Skeletal muscle tissue (tissue), 4 donors: Measurements from ENCODE around the gene ZNF12. TPM values are rescaled to one million over a fixed set of nuclear protein-coding genes. Genes with fewer than 3 reads are reported as not detected.
"Not testable (repeated sequence)": the region's sequence is repeated elsewhere in the genome, so short reads cannot be mapped to it uniquely, and the experiment has no call there.

ENCODE experiments used
- H3K27ac ChIP-seq: one replicate; pipeline ENCODE4 v1.7.0; 2013; ENCODE audit warnings: mild to moderate bottlenecking, low read depth, low read length, inconsistent platforms
- H3K27me3 ChIP-seq, 3 donors: one replicate each; pipeline ENCODE4 v1.7.0; 2013; ENCODE audit warnings: low read length in 3 of 3; ENCODE audit not compliant: control insufficient read depth in 3 of 3, insufficient read depth in 3 of 3
- H3K36me3 ChIP-seq, 3 donors: one replicate each; pipeline ENCODE4 v1.7.0; 2013; ENCODE audit warnings: low read length in 3 of 3; ENCODE audit not compliant: control insufficient read depth in 3 of 3, insufficient read depth in 3 of 3
- H3K4me1 ChIP-seq, 3 donors: one replicate each; pipeline ENCODE4 v1.7.0; 2013; ENCODE audit warnings: low read length in 3 of 3, mild to moderate bottlenecking in 3 of 3; ENCODE audit not compliant: control insufficient read depth in 3 of 3, insufficient read depth in 3 of 3
- H3K4me3 ChIP-seq, 3 donors: one replicate each; pipeline ENCODE4 v1.7.0; 2013; ENCODE audit warnings: low read length in 3 of 3
- H3K9ac ChIP-seq, 3 donors: one replicate each; pipeline ENCODE4 v1.7.0; 2013; ENCODE audit warnings: low read length in 3 of 3, mild to moderate bottlenecking in 3 of 3, moderate library complexity in 2 of 3, low read depth in 1 of 3
- H3K9me3 ChIP-seq, 3 donors: one replicate each; pipeline ENCODE4 v1.7.0; 2013; ENCODE audit warnings: low read length in 3 of 3; ENCODE audit not compliant: control insufficient read depth in 3 of 3
- total RNA-seq: library from RNA; depleted of rRNA; stranded (reverse); fragments of >200 nt; gene quantifications from one replicate; pipeline ENCODE4 v1.2.3, GENCODE V29; 2014
- donor health status: Osteomylitis.

ZNF12 gene
- total RNA-seq, 1 donor from 2014 or later, result 17.7 TPM

DNA sequence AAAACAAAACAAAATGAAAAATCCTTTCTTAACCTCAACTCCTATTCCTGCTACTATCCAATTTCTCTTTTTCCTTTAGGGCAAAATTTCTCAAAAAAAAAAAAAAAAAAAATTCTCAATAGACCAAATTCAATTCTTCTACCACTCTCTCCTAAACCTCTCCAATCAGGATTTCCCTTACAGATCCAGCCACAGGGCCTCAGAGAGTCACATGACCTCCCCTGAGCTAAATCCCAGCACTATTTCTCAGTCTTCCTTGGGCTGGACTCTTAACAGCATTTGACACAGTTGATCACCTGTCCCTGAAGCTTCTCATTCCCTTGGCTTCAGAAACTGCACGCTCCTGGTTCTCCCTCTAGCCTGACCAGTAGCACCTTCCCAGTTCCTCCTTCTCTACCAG lies 4.9 kb downstream of the ZNF12 start:
- no peak overlapping the region for H3K9ac ChIP-seq
- H3K4me1 ChIP-seq, result peaks cover 19 to 27% (median 19%) of the 10 kb centered on the region in 3 donors
- H3K27ac ChIP-seq, result no peak overlapping the region
- H3K4me3 ChIP-seq, result no peak overlapping the region
- H3K9me3 ChIP-seq, result peaks cover 0 to 11% (median 10%) of the 10 kb centered on the region in 3 donors
- no peaks in the 10 kb centered on the region for H3K27me3 ChIP-seq
- peaks cover 55 to 61% (median 58%) of the 10 kb centered on the region in 3 donors for H3K36me3 ChIP-seq

DNA sequence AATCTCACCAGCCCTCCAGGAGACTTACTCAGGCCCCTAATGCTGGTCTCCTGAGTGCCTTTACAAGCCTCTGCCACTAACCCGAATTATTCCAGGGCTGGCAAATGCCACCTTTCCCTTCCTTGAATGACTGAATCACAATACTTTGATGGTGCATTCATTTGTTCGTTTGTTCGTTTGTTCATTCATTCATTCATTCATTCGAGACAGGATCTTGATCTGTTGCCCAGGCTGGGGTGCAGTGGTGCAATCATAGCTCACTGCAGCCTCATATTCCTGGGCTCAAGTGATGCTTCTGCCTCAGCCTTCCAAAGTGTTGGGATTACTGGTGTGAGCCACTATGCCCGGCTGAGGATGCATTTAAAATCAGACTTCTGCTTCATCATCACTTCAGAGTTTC lies 6.0 kb downstream of the ZNF12 start:
- no peak overlapping the region for H3K4me3 ChIP-seq
- H3K4me1 ChIP-seq, result peaks cover 17 to 22% (median 18%) of the 10 kb centered on the region in 3 donors
- H3K9ac ChIP-seq, result no peak overlapping the region
- H3K27me3 ChIP-seq, result no peaks in the 10 kb centered on the region
- H3K36me3 ChIP-seq, result peaks cover 62 to 71% (median 68%) of the 10 kb centered on the region in 3 donors
- peaks cover under 1 to 19% (median 18%) of the 10 kb centered on the region in 3 donors for H3K9me3 ChIP-seq
- no peak overlapping the region for H3K27ac ChIP-seq

DNA sequence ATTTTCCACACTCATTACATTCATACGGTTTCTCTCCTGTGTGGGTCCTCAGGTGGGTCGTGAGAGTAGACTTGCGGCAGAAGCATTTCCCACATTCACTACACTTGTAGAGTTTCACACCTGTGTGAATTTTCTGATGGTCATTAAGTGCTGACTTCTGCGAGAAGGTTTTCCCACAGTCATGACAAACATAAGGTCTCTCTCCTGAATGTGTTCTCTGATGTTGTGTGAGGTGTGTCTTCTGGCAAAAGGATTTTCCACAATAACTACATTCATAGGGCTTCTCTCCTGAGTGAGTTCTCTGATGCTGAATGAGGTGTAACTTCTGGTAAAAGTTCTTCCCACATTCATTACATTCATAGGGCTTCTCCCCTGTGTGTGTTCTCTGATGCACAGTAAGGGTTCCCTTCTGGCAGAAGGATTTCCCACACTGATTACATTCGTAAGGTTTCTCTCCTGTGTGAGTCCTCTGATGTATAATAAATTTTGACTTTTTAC lies 15.1 kb downstream of the ZNF12 start:
- Histone ChIP-seq H3K9me3 (peaks cover 54 to 76% (median 55%) of the 10 kb centered on the region in 3 donors), H3K4me1 (no peaks in the 10 kb centered on the region), H3K27ac (no peak overlapping the region), H3K9ac (no peak overlapping the region), H3K27me3 (no peaks in the 10 kb centered on the region), H3K4me3 (peak overlapping the region in 2 of 3 donors; percentile 8 to 48), H3K36me3 (peaks cover 92 to 98% (median 96%) of the 10 kb centered on the region in 3 donors)

DNA sequence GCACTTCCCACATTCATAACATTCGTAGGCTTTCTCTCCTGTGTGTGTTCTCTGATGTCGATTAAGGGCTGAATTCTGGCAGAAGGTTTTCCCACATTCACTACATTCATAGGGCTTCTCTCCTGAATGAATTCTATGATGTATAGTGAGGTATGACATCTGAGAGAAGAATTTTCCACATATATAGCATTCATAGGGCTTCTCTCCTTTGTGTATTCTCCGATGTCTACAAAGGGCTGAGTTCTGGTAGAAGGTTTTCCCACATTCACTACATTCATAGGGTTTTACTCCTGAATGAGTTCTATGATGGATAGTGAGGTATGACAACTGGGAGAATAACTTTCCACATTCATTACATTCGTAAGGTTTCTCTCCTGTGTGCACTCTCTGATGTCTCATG lies 15.6 kb downstream of the ZNF12 start:
- Histone ChIP-seq H3K27ac (no peak overlapping the region), H3K36me3 (peaks cover 88 to 96% (median 95%) of the 10 kb centered on the region in 3 donors), H3K9ac (no peak overlapping the region), H3K4me1 (no peaks in the 10 kb centered on the region), H3K9me3 (peaks cover 54 to 70% (median 54%) of the 10 kb centered on the region in 3 donors), H3K4me3 (peak overlapping the region in 1 of 3 donors; percentile 48), H3K27me3 (no peaks in the 10 kb centered on the region)

DNA sequence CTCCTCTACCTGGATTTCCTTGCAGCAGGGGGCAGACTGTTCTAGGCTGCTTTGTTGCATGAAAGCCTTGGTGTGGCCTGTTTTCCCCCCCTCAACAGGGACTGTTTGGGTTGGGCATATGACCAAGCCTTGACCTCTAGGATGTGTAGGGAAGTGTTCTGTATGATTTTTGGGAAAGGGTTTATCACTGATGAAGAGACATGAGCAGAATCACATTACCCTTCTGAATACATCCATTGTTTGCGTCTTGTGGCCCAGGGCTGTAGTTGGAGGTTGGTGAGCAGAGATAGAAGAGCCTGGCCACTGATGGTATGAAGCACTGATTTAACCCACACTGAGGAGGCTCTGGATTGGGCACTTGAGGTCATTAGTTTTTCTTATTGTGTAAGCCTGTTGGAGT lies 26.6 kb downstream of the ZNF12 start:
- Histone ChIP-seq H3K4me1 (no peaks in the 10 kb centered on the region), H3K4me3 (no peak overlapping the region), H3K27me3 (no peaks in the 10 kb centered on the region), H3K27ac (no peak overlapping the region), H3K9me3 (peaks cover 32 to 48% (median 44%) of the 10 kb centered on the region in 3 donors), H3K36me3 (peaks cover 0 to 5% (median 0%) of the 10 kb centered on the region in 3 donors), H3K9ac (no peak overlapping the region)

DNA sequence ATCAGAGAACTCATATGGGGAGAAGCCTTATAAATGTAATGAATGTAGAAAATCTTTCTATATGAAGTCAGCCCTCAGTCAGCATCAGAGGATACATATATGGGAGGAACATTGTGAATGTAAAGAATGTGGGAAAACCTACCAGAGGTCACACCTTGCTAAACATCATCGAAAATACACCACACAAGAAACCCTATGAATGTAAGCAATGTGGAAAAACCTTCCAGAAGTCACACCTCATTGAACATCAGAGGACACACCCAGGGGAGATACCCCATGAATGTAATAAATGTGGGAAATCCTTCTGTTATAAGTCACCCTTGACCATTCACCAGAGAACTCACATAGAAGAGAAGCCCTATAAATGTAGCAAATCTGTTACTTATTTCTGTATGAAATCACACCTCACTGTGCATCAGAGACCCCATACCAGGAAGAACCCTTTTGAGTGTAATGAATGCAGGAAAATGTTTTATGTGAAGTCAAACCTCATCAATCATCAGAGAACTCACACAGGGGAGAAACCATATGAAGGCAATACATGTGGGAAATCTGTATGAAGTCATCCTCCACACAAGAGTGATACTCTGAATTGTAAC lies 30.8 kb downstream of the ZNF12 start:
- Histone ChIP-seq H3K4me1 (no peaks in the 10 kb centered on the region), H3K9me3 (peaks cover 34 to 36% (median 35%) of the 10 kb centered on the region in 3 donors), H3K4me3 (peak overlapping the region in 1 of 3 donors; percentile 3), H3K27me3 (no peaks in the 10 kb centered on the region), H3K36me3 (no peaks in the 10 kb centered on the region), H3K9ac (no peak overlapping the region), H3K27ac (no peak overlapping the region)

DNA sequence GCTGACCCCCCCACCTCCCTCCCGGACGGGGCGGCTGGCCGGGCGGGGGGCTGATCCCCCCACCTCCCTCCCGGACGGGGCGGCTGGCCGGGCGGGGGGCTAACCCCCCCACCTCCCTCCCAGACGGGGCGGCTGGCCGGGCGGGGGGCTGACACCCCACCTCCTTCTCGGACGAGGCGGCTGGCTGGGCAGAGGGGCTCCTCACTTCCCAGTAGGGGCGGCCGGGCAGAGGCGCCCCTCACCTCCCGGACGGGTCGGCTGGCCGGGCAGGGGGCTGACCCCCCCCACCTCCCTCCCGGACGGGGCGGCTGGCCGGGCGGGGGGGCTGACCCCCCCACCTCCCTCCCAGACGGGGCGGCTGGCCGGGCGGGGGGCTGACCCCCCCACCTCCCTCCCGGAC lies 35.9 kb downstream of the ZNF12 start:
- not testable (repeated sequence) for H3K4me1 ChIP-seq, H3K9ac ChIP-seq, H3K27me3 ChIP-seq, H3K27ac ChIP-seq, H3K4me3 ChIP-seq, H3K36me3 ChIP-seq
- peaks cover 17 to 32% (median 20%) of the 10 kb centered on the region in 3 donors for H3K9me3 ChIP-seq

DNA sequence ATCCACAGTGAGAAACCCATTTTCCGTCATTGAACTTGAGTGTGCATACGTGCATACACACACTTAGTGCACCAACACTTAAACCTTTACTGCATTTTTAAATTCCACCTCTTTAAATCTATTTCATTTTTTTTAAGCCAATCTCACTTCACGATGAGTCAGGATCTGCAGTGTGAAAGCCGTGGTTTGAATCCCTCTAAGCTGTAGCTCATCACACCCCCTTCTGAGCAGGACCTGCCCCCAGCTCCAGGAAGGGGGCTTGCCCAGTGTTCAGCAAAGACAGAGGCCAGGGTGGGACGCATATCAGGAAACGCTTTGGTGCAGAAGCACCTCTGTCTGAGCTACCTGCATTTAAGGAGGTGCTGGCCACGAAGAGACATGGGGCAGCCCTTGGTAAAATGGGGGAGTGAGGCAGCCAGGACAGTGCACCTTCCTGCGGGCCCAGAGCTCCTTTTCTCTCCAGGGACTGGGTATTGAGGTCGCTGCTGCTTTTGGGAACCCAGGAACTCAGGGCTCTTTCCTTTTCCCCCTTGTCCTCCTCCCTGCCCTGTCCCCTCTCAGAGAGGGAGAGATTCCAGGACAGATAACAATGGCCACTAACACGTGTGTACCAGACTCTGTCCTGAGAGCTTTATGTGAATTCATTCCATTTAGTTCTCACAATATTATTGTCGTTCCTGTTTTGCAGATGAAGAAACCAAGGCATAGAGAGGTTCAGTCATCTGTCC lies 48.0 kb downstream of the ZNF12 start:
- H3K4me3 ChIP-seq, result no peak overlapping the region
- no peak overlapping the region for H3K27ac ChIP-seq
- H3K27me3 ChIP-seq, result peaks cover 0 to 9% (median 0%) of the 10 kb centered on the region in 3 donors
- H3K9me3 ChIP-seq, result no peaks in the 10 kb centered on the region
- H3K36me3 ChIP-seq, result peaks cover 3 to 14% (median 13%) of the 10 kb centered on the region in 3 donors
- no peak overlapping the region for H3K9ac ChIP-seq
- peaks cover 0 to 6% (median 0%) of the 10 kb centered on the region in 3 donors for H3K4me1 ChIP-seq

DNA sequence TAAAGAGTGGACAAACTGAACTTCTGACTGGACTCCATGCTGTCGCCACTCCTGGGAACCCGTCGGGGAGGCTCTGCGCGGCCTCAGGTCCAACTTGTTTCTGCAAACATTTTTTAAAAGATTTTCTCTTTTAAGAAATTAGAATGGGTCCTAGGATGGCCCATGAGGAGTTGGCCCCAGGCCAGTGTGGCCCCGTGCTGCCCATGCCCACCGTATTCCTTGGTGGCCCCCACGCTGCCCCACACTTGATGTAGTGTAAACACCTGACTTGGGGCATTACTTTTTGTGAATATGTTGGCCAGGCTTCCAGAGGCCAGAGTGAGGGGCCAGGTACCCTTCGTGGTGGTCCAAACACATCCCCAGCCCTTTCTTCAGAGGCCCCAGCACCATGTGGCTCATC lies 50.3 kb downstream of the ZNF12 start:
- H3K9ac ChIP-seq, result no peak overlapping the region
- H3K36me3 ChIP-seq, result peaks cover 14 to 29% (median 25%) of the 10 kb centered on the region in 3 donors
- no peaks in the 10 kb centered on the region for H3K9me3 ChIP-seq
- H3K27ac ChIP-seq, result no peak overlapping the region
- peaks cover 0 to 9% (median 0%) of the 10 kb centered on the region in 3 donors for H3K27me3 ChIP-seq
- H3K4me1 ChIP-seq, result peaks cover 0 to 6% (median 0%) of the 10 kb centered on the region in 3 donors
- H3K4me3 ChIP-seq, result no peak overlapping the region
